GM19025 (cell line): Measurements from ENCODE around the gene SCN1A.

Source experiments
- ATAC-seq: cut with Tn5 transposase; IDR thresholded peaks from one replicate; pipeline ENCODE4 v1.9.1; 2021; ENCODE audit warnings: mild to moderate bottlenecking, low read depth, moderate library complexity; ENCODE audit not compliant: unreplicated experiment

The SCN1A gene

DNA sequence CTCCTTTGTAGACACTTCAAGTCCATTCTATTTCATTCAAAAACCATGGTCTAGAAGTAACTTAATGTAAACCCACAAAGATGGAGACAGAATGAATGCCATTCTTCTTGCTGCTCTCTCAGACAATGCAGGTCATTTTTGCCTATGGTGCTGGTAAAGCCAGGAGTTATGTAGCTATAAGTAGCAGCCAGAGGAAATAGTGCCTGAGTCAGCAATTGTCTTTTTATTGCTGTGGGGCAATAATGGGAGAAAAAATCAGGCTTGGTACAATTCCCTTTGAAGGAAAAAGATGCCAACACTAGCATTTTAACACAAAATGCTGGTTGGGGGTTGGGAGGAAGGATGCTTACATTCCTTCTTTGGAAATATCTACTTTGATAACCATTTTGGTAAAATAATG is 43.5 kb downstream of the SCN1A start:
- no peak for ATAC-seq

DNA sequence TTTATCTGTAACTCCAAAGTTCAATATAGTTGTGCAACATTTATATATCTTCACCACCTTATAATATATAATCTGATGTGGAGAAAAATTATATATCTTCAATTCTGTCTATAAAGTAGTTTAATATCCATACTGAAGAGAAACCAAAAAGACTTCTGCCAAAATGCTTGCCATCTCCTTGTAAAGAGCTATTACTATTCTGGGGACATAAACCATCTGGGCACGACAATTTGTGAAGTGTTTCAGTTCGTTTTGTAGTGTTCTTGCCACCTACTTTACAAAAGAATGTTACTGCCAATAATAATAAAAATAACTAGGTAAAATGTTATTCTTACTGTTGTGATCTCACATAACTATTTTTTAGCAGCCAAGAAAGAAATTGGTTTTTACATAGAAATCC is 45.1 kb downstream of the SCN1A start:
- no peak for ATAC-seq

DNA sequence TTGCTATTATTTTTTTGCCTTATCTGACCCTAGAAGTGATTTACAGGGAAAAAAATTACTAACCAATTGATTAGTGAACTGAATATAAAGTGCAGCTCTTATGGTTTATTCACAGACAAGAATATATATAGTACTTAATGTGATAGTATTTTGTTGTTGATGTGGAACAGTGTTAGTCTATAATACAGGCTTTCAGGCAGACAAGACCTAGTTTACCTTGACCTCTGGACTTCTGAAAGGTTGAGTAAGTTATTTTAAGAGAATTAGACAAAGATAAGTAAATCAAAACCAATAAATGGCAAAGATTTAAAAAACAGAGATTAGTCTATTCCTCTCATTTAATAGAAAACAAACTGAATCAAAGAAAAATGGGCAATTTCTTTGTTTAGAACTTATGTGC is 46.0 kb downstream of the SCN1A start:
- no peak for ATAC-seq

DNA sequence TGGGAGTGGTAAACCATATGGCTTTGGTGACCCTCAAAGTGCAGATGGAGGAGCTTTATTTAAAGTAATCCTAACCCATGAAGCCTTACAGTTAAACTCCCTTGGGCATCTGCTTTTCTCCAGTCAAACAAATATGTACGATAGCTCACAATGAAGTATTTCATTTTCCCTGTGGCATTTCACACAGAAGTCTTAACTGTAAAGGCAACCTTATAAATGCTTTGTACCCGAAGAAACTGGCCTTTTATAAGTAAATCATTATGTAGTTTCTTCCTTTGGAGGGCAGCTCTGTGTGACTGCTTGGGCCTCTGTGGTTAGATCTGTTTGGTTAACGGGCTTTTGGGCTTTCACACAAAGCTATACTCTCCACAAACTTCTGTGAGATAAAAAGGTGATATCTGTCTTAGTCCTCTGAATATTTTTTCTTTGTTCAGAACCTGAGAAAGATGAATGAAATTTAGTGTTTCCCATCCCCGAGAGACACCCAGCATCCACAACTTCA is 46.6 kb downstream of the SCN1A start:
- ATAC-seq = no peak

DNA sequence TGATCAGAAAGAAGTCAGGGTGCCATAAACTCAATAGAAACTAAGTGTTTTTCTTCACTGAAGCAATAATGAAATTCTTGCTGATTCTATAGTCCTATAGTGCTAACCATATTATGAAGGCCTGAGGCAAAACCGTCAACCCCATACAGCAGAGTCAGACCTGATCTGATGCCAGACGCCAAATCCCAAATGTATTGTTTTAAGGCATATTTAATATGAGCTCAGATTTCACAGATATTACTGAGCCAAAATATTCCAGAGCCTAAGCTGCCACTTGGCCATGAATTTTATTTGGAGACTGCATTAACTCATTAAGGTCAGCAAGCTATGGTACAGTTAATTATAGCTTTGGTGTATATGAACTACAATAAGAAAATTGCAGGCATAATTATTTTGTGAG is 53.4 kb downstream of the SCN1A start:
- no peak for ATAC-seq

DNA sequence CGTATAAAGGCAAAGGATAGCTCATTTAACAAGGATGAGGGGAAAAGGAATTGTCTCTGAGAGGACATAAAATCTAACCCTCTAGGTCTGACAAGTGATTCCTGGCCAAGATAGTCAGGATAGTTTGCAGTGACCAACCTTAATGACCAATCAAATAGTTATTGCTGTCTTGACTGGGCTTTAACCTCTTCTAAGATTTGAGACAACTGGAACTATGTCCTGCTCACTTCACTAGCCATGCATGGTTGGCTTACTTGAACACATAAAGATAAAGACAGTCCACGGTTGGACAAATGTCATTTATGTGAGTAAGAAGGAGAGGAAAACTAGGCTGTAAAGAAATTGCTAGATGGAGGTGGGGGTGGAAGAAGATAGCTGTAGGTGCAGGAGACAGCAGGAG is 53.8 kb downstream of the SCN1A start:
- ATAC-seq = no peak

DNA sequence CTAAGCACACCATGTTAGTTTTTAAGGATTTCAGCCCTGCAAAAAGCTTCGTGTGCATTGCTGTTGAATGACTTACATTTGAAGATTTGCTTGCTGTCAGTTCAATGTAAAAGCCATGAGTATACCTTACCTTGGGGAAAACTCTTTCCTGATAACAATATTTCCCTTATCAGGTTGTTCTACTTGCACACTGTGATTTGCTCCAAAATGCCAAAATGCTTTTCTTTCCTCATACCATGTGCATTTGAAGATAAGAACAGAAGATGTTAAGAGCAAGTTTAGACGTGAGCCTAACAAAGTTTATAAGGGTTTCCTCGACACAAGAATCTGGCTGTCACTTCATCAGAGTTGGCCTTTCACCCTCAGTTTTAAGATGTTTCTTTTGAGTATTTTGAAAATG is 57.6 kb downstream of the SCN1A start:
- no peak for ATAC-seq

DNA sequence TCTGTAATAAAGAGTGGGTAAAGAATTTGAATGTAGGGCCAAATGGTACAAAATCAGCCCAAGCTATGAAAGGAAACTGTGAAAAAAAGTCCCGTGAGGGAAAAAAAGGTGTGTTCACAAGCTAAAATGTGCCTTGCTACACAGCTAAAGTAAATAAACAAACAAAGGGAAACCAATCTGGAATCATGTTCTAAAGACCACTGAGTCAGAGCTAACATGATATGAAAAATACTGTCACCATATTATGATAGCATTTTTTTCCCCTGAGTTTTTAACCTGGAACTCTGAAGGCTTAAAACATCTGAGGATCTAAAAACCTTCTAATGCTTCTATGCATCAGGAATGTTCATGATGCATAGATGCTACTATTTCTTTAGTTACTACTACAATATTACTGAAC is 58.8 kb downstream of the SCN1A start:
- ATAC-seq = no peak

DNA sequence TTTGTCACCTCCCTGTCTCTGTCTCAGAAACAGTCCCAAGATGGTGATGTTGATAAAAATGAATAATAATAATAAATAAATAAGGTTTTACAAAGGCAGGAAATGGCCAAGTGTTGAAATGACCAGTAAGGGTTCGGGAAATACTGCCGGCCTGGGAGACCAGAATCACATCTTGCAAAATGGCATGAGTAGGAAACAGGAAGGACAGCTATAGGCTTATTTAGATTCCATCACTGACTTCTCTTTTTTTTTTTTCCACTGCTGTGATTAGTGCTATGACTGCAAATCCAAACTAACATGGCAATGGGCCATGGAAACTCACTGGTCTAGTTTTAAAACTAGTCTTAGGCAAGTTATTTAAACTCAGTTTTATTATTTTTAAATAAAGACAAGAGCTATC is 60.6 kb downstream of the SCN1A start:
- ATAC-seq = no peak

DNA sequence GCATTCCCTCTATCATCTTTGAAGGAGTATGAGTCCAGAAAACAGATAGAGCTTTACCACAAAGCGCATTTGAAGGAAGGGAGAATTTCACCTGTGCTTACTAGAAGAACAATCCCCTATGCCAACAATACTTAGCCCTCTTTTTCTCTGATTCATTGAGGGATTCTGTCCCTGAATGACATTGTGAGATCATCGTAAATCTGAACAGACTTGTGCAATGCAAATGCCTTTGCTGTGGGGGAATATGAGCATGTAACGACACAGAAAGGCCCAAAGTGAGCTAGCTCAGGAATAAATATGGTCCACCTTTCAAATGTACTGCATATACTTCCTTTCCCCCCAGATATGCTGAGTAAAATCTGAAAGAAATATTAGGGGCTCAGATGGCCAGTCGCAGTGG is 67.6 kb downstream of the SCN1A start:
- ATAC-seq = no peak

DNA sequence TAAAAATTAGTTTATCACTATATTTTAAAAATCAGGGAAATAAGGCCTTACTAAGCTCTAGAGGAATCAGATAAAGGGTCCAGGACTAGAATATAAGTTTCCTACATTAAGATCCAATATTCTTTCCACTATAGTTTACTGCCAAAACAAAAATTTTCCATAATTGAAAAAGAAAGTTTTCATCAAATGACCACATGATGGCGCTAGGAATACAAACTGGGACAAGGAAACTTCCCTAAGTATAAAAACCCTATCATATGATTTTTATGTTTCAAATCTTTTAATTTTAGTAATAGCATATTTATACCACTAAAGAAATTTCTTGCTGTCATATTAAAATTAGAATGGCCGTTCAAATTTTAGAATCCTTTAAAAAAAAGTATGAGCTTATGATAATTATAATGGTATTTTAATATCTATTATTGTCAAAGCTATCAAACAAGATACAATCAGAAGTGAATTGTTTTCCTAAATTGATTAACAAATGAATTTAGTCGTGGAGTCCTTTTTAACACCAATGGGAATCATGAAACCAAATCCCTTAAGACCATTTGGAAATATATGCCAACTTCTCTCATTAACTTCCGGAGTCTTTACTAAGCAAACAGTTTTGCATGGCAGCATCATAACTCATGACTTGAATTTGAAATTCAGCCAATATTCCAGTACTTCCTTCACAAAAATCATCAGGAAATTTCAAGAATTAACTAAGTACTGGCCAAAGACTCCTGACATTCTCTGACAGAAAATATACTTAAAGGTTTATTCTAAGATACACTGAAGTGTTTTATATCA is 70.3 kb downstream of the SCN1A start:
- no peak for ATAC-seq

DNA sequence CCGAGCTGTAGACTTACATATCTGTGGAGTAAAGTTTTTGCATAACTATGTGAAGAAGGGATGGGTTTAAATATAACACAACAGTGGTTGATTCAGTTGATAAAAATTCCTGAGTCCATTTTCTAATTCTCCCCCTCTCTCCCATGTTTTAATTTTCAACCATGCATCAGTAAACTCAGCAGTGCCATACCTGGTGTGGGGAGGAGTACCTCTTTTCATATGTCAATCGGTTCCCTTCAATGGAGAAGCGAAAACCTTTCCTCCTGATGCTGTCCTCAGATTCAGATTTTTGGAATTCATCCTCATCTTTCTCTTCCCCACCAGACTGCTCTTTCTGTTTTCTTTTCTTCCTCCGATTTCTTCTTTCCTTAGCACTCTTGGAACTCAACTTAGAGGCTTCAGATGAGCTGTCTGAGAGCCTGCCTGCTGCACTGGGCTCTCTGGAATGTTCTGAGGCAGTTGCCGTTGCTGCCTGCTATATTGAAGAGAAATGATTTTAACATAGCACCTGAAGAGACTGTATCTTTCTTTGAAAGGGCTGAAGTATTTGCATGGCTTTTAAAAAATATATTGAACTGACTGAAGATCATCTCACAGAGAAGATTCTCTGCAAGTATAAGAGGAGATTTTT is 82.9 kb downstream of the SCN1A start:
- no peak for ATAC-seq

DNA sequence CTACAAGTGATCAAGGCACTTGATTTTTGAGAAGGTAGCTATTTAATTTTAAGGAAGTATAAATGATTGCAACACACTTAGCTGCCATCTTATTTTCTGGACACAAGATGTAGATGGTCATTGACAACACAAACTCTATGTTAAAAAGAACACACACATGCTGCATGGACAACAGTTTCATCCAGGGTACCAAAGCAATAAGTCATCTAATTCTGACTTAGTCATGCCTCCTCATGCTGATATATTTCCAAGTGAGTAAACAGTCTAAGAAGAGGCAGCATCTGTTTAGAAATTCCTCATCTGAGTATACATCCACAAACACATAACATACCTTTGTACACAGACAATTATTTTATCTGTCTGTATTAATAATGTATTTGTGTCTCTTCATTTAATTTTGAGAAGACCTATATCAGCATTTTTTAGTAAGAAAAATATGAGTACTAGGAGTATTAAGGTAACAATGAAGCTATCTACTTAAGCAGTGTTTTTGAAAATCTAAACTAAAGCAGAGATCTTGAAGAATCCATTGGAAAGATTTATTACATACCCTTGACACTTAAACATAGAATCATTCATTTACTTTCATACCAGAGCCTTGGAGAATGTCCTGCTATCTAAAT is 84.9 kb downstream of the SCN1A start:
- ATAC-seq = no peak

DNA sequence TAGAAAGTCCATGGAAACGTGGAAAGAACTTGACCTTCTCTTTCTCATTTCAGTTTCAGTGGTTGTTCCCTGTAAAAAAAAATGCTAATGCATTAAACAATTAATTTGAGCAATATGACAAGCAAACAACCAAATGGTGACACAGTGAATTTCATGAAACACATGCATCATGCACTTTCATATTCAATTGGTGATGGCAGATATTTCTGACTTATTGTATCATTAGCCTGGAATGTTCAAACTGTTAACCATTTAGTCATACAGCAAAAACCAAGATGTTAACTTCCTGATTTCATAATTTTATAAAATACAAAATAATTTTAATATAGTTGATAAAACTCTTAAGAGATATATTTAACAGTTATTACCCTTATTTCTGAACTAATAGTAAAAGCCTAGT is 85.5 kb downstream of the SCN1A start:
- no peak for ATAC-seq

DNA sequence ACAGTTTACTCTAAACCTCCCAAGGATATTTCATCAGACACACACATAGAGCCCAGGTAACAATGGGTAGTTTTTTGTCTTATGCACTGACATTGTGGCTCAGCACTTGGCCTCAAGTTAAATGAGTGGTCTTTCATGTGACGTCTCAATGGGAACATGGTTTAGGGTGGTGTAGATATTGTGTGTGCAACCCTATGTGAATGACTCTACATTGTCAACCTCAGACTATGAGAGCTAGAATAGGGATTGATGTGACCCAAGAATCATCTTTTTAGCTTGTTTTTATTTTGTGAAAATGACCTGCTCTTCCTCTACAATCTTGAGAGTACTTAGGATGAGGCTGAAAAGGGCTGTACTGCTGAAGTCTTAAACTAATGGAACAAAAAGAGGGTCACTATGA is 86.2 kb downstream of the SCN1A start:
- no peak for ATAC-seq

DNA sequence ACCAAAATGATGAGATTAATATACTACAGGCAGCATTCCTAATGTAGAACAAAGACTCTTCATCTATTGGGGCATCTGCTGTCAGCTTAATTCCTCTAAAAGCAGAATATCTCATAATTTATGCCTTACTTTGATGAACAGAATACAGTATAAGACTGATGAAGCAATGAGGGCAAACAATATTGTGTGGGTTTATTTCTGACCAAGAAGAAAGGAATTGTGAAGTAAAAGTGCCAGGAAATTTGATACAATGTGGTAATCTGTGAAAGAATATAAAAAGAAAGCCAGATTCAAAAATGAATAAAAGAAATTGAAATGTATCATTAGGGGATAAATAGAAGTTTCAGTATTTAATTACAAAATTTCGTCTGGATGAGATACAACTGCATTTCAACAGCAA is 95.5 kb downstream of the SCN1A start:
- no peak for ATAC-seq

DNA sequence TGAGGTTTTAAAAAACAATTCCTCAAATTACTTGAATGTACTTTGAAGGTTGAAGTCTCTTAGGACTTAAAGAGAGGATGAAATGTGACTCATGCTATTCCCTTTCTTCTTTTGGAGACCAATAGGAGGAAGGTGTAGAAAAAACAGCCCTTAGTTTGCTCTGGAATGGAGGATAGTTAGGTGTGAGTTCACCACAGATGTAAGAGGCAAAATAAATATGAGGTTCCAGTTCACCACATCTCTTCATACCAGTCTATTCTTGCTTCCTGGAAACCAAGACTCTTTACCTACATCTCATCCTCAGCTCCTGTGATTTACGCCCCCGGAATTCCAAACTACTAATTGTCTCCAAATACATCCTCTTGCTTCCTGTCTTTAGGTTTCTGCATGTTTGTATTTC is 96.8 kb downstream of the SCN1A start:
- ATAC-seq = no peak

DNA sequence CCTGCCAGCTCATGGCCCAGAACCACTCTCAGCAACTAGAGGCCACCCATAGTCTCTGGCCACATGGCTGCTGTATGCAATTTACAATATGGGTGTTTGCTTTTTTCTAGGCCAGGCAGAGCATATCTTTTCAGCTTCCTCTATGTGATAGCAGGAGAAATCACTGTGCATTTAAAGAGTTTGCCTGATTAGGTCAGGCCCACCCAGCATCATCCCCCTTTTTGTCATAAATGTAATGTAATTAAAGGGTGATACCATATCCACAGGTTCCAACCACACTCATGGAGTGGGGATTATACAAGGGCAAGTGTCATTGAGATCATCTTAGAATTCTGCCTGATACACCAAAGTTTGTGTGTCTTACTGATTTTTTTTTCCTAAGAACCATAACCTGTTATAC is 102.5 kb downstream of the SCN1A start:
- no peak for ATAC-seq

DNA sequence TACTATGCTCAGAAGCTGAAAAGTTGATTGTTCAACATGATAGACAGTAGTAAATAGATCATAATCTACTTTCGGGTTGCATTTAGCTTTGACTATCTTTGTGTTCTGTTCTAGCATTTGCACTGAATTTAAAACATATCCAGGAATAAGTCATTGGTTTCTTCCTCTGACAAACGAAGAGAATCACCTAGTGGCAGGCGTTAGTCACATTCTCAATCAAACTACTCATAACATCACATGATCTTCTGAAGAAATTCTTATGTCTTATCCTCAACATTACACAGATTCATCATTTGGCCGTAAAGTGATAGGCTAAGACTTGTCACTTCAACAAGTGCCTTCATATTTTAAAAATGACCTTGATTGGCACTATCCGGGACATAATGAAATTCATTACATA is 110.6 kb downstream of the SCN1A start:
- no peak for ATAC-seq

DNA sequence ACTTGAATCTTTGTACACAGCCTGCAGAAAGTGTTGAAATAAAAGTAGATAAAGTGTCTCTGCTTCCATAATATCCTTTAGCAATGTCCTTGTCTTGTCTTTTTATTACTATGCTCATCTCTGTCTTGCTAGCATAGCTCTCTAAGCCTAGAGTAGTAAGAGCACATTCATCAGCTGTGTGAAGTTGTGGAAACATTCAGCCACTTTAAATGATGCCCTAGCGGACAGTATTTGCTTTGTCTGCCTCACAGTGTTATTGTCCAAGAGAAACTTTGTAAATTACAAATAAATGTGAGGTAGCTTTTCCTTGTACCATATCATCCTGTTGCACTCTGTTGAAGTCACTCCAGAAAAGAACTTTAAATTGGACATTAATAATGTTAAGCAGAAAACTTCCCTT is 113.9 kb downstream of the SCN1A start:
- ATAC-seq = no peak

DNA sequence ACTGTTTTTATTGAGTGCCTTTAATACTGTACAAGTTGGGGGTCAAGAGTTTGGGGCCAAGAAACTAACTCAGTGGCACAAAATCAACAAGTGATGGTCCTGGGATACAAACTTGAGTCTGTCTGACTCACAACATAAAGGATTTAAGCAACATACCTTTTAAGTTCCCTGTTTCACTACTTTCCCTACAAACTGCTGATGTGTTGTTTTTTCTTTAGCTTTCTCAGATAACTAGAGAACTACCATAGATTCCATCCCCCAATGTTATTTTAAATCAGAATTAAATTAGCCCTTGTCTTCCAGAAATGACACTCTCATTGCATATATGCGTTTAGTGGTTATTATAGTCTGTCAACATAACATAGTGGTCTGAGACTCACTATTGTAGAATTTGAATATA is 116.2 kb downstream of the SCN1A start:
- no peak for ATAC-seq

DNA sequence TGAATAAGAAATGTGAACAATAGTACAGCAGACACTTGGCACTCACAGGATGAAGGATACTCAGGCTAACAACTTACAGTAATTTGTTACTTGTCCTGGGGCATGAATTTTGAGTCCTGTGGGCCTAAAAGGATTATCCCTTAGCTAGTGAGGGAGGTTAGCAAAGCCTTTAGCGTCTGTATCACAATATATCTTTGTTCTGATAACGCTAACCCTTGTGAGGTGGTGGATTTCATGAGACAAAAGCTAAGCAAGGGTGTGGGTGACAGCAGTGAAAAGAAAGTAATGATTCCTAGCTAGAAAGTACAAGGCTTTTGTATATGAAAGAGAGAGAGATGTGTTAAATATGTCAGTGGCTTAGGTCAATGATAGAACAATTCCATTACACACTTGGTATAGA is 127.4 kb downstream of the SCN1A start:
- no peak for ATAC-seq
